SJSA1 (cell line): ENCODE measurements around the gene SLC16A6. TPM values are rescaled to one million over a fixed set of nuclear protein-coding genes. Genes with fewer than 3 reads are reported as not detected.
"Not testable (repeated sequence)": the region's sequence is repeated elsewhere in the genome, so short reads cannot be mapped to it uniquely, and the experiment has no call there.

Experiments
- DNase-seq, 2 experiments: peaks; one replicate each; pipeline ENCODE4 v3.0.0-alpha.2; 2015 to 2020; ENCODE audit warnings: low spot score in 2 of 2, low read depth in 1 of 2
- H3K27ac ChIP-seq: fragments of 250-450 bp; sonication (Bioruptor Pico); 2 replicates; pipeline ENCODE4 v1.5.1; 2020; ENCODE audit warnings: mild to moderate bottlenecking, moderate library complexity
- H3K27me3 ChIP-seq: fragments of 250-450 bp; sonication (Bioruptor Pico); replicated peaks from 2 replicates; pipeline ENCODE4 v1.5.1; 2020; ENCODE audit warnings: mild to moderate bottlenecking, moderate library complexity
- H3K36me3 ChIP-seq: fragments of 250-450 bp; sonication (Bioruptor Pico); 2 replicates; pipeline ENCODE4 v1.5.1; 2020; ENCODE audit warnings: mild to moderate bottlenecking
- H3K4me1 ChIP-seq: fragments of 250-450 bp; sonication (Bioruptor Pico); replicated peaks from 2 replicates; pipeline ENCODE4 v1.6.1; 2021; ENCODE audit warnings: mild to moderate bottlenecking
- H3K4me3 ChIP-seq: fragments of 250-450 bp; sonication (Bioruptor Pico); 2 replicates; pipeline ENCODE4 v1.5.1; 2020; ENCODE audit warnings: mild to moderate bottlenecking
- H3K9me3 ChIP-seq: fragments of 250-450 bp; sonication (Bioruptor Pico); replicated peaks from 2 replicates; pipeline ENCODE4 v1.5.1; 2020; ENCODE audit warnings: mild to moderate bottlenecking
- total RNA-seq: library from RNA; depleted of rRNA; stranded (reverse); fragments of >200 nt; shearing (Covaris generic); gene quantifications from 2 replicates; pipeline ENCODE4 v1.2.3, GENCODE V29; 2014

Gene SLC16A6
- total RNA-seq, 1 experiment from 2014 or later: not detected

DNA sequence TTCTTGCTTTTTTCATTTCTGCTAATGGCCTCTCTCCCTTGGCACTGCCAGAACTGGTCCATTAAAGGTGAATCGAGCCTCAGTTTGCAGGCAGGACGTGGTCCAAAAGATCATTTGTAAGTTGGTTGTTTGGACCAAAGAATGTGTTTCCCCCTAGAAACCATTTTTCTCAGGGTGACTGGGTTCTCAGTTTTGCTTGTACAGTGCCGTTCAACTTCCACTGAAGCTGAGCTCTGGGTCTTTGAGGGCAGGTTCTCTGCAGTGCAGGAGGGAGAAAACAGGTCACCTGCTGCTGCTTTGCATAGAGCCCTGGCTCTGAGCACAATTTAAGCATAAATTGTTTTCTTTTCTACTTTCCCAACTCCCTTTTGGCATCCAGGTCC is 52.1 kb downstream of the SLC16A6 start:
- peaks cover 15% of the 10 kb centered on the region for H3K4me1 ChIP-seq
- DNase-seq: no peak
- H3K36me3 ChIP-seq: no peaks in the 10 kb centered on the region
- no peak overlapping the region for H3K4me3 ChIP-seq
- H3K27me3 ChIP-seq: no peaks in the 10 kb centered on the region
- H3K27ac ChIP-seq: no peak overlapping the region
- no peaks in the 10 kb centered on the region for H3K9me3 ChIP-seq

DNA sequence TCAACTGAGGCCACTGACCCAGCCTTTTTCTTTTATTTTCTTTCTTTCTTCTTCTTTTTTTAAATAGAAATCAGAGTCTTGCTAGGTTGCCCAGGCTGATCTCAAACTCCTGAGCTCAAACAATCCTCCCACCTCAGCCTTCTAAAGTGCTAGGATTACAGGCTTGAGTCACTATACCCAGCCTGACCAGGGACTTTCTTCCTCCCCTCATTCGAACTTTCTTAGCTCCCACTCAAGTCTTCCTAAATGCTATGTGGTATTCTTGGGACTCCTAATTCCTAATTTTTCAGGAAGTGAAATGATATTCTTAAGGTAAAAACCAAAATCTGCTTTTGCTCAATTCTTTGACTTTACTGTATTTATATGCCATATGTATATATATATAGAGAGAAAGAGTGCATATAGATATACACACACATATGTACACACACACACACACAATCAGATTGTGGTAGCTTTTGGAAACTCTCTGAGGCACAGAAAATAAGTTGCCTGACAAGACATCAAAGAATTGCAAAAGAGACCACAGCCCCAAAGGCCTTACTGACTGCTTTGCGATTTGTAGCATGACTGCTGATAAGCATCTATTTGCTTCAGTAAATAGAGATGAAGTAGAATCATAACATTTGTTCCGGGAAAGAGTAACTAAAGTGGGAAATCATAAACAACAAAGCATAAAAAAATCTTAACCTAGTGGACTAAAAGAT is 52.6 kb downstream of the SLC16A6 start:
- Histone ChIP-seq H3K27me3 (no peaks in the 10 kb centered on the region), H3K4me1 (peaks cover 15% of the 10 kb centered on the region), H3K4me3 (no peak overlapping the region), H3K27ac (no peak overlapping the region), H3K36me3 (no peaks in the 10 kb centered on the region), H3K9me3 (no peaks in the 10 kb centered on the region)
- DNase-seq: no peak

DNA sequence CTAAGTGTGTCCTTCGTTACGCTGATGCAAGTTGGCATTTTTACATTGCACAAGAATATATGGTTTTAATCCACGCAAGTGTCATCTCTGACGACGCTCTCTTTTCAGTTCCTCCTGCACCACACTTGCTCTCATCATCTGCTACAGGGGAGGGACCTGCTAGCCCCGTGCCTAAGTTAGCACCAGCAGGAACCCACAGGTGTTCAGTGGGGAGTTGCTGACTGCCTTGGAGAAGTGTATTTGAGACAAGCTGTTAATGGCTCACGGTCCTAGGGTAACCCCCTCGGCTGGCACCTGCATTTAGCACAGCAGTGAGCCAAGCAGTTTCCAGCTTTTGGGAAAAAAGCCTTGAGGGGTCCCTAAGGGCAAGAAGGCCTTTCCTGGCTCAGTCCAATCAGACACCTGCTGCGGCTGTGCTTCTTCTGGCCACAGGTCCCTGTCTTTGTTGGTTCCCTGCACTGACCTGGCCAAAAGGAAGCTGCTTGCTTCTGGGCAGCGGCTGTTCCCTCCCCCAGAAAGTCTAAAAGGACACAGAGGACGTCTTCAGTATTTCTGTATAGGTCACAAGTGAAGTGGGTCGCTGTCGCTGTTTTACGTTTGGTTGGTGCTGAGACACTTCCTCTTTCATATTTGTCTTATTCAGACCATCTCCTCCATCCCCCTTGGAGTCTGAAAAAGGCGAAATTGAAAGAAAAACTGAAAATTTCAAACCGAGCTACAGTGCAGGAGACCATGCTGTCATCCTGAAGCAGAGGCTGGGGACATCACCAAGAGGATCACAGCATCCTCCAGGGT is 53.4 kb downstream of the SLC16A6 start:
- H3K4me3 ChIP-seq, H3K36me3 ChIP-seq, DNase-seq, H3K27ac ChIP-seq, H3K27me3 ChIP-seq, H3K9me3 ChIP-seq: not testable (repeated sequence)
- peaks cover 15% of the 10 kb centered on the region for H3K4me1 ChIP-seq

DNA sequence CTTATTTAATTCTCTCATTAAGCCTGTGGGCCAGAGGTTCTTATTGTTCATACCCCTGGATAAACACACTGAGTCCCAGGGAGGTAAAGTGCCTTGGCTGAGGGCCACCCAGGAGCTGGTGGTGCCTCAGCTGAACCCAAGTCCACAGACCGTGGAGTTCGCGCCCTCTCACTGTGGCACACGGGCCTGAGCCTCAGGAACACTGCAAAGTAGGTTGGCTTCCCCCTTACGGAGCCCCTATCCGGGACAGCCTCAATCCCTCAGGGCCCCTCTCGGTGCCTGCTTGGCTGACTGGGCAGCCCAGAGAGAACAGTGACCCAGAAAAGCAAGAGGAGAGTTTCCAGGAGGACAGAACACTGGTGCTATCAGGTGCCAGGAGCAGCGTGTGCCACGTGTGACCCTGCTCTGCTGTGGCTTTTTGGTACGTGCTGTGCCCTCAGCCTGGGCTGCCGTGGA is 55.6 kb downstream of the SLC16A6 start:
- not testable (repeated sequence) for H3K9me3 ChIP-seq

DNA sequence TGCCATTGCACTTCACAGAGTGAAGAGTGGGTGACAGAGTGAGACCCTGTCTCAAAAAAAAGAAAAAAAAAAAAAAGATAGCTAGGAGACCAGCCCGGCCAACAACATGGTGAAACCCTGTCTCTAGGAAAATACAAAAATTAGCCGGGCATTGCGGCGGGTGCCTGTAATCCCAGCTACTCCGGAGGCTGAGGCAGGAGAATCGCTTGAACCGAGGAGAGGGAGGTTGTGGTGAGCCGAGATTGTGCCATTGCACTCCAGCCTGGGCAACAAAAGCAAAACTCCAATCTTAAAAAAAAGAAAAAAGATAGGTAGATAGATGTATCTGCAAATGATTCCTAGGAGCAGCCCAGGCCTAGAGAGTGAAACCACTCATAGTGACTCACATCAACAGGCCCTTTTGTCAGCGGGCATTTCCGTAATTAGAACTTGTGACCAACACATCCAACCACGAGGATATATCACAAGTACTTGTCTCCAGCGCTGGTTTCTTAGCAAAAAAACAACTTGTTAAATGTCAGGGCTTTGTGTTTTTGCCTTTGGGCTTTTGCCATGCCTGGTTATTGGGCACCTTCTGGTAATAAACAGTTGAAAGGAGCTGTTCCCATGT is 56.1 kb downstream of the SLC16A6 start:
- peaks cover 15% of the 10 kb centered on the region for H3K4me1 ChIP-seq
- peak; percentile 84 to 85 for DNase-seq
- not testable (repeated sequence) for H3K36me3 ChIP-seq, H3K27me3 ChIP-seq, H3K4me3 ChIP-seq, H3K9me3 ChIP-seq
- H3K27ac ChIP-seq: peak overlapping the region; percentile 35; the same call in 1 of the 2 replicates

More for the DNA sequence above, 55.6 kb downstream of the SLC16A6 start:
- H3K27ac ChIP-seq: peak overlapping the region; percentile 35; the same call in 1 of the 2 replicates
- not testable (repeated sequence) for H3K36me3 ChIP-seq, H3K4me3 ChIP-seq, H3K27me3 ChIP-seq
- DNase-seq: peak in 1 of 2 experiments; percentile 54
- peaks cover 15% of the 10 kb centered on the region for H3K4me1 ChIP-seq

DNA sequence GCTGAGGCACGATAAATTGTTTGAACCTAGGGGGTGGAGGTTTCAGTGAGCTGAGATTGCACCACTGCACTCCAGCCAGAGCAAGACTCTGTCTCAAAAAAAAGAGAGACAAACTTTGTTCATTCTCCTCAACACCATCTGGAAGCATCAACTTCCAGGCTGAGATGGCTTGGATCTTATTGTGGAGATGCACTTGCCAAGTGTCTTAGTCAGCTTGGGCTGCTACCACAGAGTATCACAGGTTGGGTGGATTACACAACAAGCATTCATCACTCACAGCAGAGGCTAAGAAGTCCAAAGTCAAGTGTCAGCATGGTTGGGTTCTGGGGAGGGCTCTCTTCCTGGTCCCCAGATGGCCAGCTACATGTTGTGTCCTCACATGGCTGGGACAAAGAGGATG is 58.2 kb downstream of the SLC16A6 start:
- H3K27me3 ChIP-seq, H3K4me3 ChIP-seq, H3K9me3 ChIP-seq, DNase-seq, H3K27ac ChIP-seq, H3K36me3 ChIP-seq: not testable (repeated sequence)
- peaks cover 15% of the 10 kb centered on the region for H3K4me1 ChIP-seq

DNA sequence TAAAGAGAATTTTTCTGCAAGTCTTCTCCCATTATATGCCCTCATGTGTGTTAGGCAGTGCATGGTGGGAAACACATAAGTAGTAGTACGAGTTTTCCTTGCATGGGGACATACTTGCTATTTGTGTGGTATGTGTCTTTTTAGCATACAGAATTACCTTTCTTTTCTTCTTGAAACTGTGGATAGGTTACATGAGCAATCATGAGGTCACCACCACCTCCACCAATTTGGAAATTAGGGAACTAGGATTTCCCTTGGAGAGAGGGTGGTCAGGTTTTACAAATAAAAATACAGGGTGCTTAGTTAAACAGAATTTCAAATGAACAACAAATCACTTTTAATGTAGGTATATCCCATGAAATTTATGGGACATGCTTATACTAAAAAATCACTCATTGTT is 59.4 kb downstream of the SLC16A6 start:
- Histone ChIP-seq H3K4me1 (peaks cover 15% of the 10 kb centered on the region), H3K4me3 (no peak overlapping the region), H3K27me3 (no peaks in the 10 kb centered on the region), H3K9me3 (no peaks in the 10 kb centered on the region), H3K36me3 (no peaks in the 10 kb centered on the region), H3K27ac (no peak overlapping the region)
- DNase-seq: no peak

DNA sequence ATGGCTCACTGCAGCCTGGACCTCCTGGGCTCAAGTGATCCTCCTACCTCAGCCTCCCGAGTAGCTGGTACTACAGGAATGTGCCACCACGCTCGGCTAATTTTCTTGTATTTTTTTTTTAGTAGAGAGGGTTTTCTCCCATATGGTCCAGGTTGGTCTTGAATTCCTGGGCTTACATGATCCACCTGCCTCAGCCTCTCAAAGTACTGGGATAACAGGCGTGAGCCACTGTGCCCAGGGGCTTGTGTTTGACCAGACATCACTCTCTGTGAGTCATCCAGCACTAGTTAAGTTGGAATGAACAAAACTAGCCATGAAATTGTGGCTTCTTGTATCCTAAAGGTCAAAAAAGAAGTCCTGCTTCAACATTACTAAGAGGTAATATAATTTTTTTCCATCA is 59.8 kb downstream of the SLC16A6 start:
- not testable (repeated sequence) for H3K4me3 ChIP-seq, H3K27me3 ChIP-seq, H3K27ac ChIP-seq, H3K9me3 ChIP-seq, DNase-seq, H3K36me3 ChIP-seq
- H3K4me1 ChIP-seq: peaks cover 15% of the 10 kb centered on the region

DNA sequence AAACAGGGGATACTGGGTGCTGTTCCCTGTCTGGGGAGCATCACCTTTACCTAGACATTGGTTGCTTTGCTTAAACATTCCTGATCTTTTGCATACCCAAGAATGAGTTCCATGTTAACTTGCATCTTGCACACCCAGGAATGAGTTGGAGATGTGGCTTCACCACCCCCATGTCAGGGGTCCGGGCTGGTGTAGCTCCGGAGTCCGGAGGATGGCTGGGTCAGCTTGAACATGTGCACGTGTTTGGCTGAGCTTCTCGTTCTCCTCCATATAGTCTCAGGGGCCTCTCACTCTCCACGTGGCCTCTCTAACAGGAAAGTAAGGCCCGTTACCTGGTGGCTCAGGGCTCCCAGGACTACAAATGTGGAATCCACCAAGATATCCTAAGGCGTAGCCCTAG is 61.3 kb downstream of the SLC16A6 start:
- peaks cover 3% of the 10 kb centered on the region for H3K4me1 ChIP-seq
- no peak for DNase-seq
- no peak overlapping the region for H3K27ac ChIP-seq
- H3K27me3 ChIP-seq: no peaks in the 10 kb centered on the region
- no peaks in the 10 kb centered on the region for H3K36me3 ChIP-seq
- H3K4me3 ChIP-seq: no peak overlapping the region
- H3K9me3 ChIP-seq: no peaks in the 10 kb centered on the region

DNA sequence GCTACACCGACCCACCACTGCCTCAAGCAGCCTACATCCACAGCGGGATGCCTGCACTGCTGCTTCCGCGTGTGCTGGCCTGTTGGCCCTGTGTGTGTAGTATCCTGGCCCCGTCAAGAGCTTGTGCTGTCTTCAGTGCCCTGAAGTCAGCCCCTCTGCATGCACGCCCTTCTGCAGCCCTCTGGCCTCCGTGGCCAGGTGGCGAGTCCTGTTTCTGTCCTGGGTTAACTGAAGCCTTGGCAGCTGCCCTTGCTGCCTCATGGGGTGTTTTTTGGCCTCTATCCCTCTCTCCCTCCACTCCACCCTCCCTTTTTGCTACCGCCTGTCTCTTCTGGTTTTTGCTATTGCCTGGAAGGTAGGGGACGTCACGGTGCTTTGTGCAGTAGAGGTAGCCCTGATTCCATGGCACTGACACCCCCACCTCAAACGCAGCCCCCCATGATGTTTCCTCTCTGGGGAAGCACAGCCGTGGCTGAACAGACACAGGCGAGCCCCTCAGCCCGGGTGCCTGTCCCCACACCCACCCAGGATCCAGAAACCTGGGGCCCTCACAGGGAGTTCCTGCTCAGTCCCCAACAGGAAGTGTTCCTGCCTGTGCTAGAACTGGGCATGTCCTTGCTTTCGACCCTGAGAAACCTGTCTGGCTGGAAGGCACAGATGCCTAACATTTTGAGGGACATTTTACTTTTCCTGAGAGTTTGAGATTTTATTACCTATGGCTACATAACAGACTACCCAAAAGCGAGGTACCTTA is 61.9 kb downstream of the SLC16A6 start:
- Histone ChIP-seq H3K36me3 (no peaks in the 10 kb centered on the region), H3K27me3 (no peaks in the 10 kb centered on the region), H3K27ac (no peak overlapping the region), H3K4me1 (no peaks in the 10 kb centered on the region; the same call in 1 of the 2 replicates), H3K9me3 (no peaks in the 10 kb centered on the region), H3K4me3 (no peak overlapping the region)
- DNase-seq: no peak

DNA sequence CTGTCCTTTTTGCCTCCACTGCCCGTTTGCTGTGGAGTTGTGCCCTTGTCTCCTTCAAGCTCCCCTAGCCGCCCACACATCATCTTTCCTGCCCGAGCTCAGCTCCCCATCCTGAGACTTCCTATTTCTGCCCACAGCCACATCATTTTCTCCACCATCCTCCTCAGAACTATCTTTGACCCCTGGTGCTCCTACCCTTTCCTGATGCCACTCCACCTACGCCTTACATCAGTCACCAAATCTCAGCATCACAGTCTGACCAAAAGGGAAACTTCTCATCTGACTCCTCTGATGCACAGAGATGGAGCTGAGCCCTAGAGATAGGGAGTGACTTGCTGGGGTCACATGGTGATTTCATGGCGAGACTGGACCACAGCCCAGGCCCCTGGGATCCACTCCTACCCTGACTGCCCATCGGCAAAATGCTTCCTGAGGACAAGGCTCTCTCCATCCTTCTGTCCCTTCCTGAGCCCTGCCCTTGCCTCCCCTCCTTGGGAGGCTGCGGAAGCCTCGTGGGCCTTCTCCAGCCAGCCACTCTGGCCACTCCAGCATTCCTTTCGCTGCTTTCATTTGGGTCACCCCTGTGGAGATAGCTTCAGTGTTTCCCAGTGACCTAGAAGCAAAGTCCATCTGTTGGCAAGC is 62.8 kb downstream of the SLC16A6 start:
- DNase-seq, H3K27me3 ChIP-seq, H3K27ac ChIP-seq, H3K9me3 ChIP-seq, H3K4me1 ChIP-seq, H3K4me3 ChIP-seq, H3K36me3 ChIP-seq: not testable (repeated sequence)

DNA sequence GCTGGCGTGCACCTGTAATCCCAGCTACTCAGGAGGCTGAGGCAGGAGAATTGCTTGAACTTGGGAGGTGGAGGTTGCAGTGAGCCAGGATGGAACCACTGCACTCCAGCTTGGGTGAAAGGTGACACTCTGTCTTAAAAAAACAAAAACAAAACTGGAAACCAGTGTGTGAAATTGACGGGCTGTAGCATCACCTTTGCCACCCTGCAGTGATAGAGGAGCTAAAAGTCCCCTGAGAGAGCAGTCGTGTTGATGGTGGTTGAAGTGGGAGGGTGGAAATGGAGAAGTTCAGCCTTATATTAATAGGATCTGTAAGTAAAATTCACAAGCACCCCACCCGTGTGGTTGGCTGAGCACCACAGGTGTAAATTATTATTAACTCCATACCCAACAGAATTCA is 65.9 kb downstream of the SLC16A6 start:
- not testable (repeated sequence) for H3K4me3 ChIP-seq, DNase-seq, H3K9me3 ChIP-seq, H3K27me3 ChIP-seq, H3K27ac ChIP-seq, H3K4me1 ChIP-seq, H3K36me3 ChIP-seq

DNA sequence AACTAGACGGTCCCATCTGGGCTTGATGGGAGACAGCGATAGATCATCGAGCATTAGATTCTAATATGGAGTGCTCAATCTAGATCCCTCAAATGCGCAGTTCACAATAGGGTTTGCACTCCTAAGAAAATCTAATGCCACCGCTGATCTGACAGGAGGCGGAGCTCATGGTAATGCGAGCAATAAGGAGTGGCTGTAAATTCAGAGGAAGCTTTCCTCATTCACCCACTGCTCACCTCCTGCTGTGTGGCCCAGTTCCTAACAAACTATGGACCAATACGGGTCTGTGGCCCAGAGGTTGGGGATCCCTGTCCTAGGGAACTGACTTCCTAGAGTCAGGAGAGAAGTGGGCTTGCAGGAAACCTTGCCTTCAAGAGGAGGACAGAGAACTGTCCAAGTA is 68.3 kb downstream of the SLC16A6 start:
- H3K27me3 ChIP-seq: no peaks in the 10 kb centered on the region
- no peak for DNase-seq
- no peaks in the 10 kb centered on the region for H3K36me3 ChIP-seq
- H3K4me1 ChIP-seq: no peaks in the 10 kb centered on the region
- no peak overlapping the region for H3K4me3 ChIP-seq
- H3K27ac ChIP-seq: no peak overlapping the region
- no peaks in the 10 kb centered on the region for H3K9me3 ChIP-seq
